HG02840 (cell line): ENCODE results near the gene IL20RB.
"Not testable (repeated sequence)": the region's sequence is repeated elsewhere in the genome, so short reads cannot be mapped to it uniquely, and the experiment has no call there.

Experiments used
- ATAC-seq: cut with Tn5 transposase; IDR thresholded peaks from one replicate; pipeline ENCODE4 v1.9.1; 2021; ENCODE audit warnings: mild to moderate bottlenecking, moderate library complexity, moderate number of reproducible peaks; ENCODE audit not compliant: unreplicated experiment, low FRiP score

IL20RB gene

GRCh38 chr3:136942803-136943202 lies 15.0 kb upstream of the IL20RB start:
- no peak for ATAC-seq

DNA sequence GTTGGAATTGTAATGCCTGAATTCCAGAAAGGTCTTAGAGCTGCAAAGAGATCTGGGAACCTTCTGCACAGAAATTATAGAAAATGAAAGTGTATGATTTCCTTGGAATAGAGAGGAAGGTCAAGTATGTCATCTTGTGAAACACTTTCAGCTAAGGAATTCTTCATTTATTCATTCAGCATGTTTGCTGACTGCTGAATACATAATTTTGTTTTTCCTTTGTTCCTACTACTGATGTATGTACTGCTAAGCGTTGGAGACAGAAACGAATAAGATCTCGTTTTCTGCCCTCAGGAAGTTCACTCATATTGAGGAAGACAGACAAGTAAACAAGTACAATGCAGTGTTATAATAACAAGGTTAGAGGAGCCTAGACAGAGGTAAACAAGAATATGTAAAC lies 14.3 kb upstream of the IL20RB start:
- no peak for ATAC-seq

- no peak for ATAC-seq
Observed at GRCh38 chr3:136946978-136947377, 10.8 kb upstream of the IL20RB start.

DNA sequence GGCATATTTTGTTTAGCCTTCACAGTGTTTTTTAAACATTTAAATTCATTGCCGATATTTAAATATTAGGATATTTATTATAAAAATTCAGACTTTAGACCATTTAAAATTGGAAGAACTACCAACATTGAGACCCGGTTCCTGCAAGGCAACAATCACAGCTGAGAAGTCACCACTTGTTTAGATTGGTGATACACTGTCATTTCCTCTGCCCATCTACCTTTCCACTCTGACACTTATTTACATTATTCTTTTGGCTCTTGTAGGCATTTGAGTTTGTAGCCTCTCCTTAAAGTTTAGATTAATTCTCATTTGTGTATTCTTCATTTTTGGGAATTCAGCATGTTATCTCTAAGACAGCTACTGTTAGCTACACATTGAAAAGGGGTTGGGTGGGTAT lies 10.3 kb upstream of the IL20RB start:
- no peak for ATAC-seq

DNA sequence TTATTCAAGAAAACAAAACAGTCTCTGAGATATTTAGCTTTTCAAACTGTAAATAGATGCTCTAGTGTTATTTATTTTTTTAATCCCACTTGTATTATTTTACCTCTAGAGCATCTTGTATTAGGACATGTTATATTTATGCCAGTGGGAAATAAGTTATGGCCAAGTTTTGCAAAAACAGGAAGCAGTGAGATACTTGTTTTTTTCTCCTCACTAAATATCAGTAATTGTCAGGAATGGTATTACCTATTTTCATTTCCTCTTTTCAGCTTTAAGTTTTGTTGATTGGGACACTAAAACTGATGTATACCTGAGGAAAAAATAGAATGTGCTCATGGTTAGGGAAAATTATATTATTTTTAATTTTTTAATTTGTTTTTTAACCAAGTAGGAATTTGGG lies 8.6 kb upstream of the IL20RB start:
- ATAC-seq = no peak

- ATAC-seq = no peak
Observed at GRCh38 chr3:136949708-136950107, 8.1 kb upstream of the IL20RB start.

DNA sequence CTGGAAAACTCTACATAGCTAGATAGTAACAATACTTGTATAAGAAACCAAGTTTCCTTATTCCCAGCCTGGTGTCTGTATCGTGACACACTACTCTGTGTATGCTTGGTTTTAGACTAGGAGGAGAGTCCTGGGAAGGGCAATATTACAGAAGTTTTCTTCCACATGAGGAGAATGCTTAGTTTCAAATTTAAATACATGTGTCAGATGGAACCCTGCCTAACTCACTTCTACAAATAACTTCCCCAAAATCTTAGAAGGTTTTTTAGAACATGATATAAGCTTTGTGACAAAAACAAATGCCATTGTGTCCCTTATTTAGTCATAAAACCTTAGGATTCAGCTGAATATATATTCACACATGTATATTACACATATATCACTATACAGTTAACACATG lies 7.2 kb upstream of the IL20RB start:
- ATAC-seq = no peak

- no peak for ATAC-seq
Observed at GRCh38 chr3:136952292-136952691, 5.5 kb upstream of the IL20RB start.

GRCh38 chr3:136954251-136954650 lies 3.5 kb upstream of the IL20RB start:
- ATAC-seq = no peak

- no peak for ATAC-seq
Observed at GRCh38 chr3:136954980-136955780, 2.6 kb upstream of the IL20RB start.

GRCh38 chr3:136955813-136956212 lies 2.0 kb upstream of the IL20RB start:
- ATAC-seq = no peak

GRCh38 chr3:136956971-136957370 lies 812 bp upstream of the IL20RB start:
- no peak for ATAC-seq

DNA sequence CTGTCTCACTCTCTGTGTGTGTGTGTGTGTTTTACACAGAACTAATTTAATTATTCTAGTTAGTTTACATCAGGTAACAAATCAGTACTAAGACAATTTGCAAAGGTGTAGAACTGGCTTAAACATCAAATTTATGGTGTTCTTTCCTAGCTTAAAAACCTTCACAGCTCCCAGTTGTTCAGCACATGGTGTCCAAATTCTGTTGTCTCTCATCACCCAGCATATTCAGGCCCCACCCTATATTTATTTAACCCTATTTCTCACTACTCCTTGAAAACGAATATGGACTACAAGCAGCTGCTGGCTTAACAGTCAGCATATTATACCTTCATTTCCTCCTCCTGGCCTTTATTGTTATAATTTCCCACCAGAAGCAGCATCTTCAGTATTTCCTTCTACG lies 1.2 kb downstream of the IL20RB start:
- ATAC-seq = no peak

GRCh38 chr3:136959599-136959998 lies 1.8 kb downstream of the IL20RB start:
- no peak for ATAC-seq

DNA sequence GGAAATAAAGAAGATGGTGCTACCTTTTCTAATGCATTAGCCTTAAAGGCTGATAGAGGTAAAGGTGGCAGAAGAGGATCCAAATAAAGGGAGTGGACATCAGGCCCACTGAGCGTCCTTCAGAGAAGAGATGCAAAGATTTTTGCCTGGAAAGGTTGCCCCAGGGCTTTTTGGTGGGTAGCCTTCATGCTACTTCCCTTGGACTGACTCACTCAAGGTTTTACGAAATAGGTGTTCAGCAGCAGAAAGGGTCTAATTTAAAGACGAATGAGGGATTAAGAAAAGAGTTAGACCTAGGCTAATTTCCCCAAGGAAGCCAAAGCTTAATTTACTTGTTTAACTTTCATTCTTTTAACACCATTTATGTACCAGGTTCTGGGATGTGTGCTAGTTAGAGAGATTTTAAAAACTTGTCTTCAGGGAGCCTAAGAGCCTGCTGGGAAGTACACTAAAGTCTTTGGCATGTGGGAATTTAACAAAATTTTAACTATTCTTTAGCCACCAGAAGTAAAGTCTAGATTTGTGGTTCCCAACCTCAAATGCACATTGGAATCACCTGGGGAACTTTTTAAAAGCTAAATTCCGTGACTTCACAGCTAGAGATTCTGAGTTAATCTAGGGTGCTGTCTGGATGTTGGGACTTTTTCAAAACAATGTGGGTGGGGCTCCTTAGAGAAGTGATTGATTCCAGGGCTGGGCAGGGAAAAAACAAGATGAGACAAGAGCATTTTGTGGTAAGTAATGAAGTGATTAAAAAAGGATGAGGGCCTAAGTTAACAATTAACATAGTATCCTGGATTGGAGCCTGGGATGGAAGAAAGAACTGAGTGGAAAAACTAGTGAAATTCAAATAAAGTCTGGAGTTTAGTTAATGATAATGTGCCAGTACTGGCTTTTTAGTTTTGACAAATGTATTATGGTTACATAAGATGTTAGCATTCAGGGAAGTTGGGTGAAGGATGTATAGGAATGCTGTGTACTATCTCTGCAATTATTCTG lies 3.4 kb downstream of the IL20RB start:
- no peak for ATAC-seq

DNA sequence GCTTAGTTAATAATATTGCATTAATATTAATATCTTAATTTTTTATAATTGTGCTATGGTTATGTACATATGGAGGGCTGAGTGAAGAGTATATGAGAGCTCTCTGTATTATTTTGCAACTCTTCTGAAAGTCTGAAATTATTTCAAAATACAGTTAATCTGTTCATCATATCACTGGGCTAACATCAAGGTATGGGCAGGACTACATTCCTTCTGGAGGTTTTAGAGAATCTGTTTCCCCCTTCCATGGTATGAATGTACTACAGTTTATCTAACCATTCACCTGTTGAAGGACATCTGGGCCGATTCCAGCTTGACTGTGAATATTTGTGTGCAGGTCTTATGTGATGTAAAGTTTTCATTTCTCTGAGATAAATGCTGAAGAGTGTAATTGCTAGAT lies 5.1 kb downstream of the IL20RB start:
- no peak for ATAC-seq

GRCh38 chr3:136969539-136969938 lies 11.8 kb downstream of the IL20RB start:
- ATAC-seq = not testable (repeated sequence)

GRCh38 chr3:136973352-136973751 lies 15.6 kb downstream of the IL20RB start:
- no peak for ATAC-seq

DNA sequence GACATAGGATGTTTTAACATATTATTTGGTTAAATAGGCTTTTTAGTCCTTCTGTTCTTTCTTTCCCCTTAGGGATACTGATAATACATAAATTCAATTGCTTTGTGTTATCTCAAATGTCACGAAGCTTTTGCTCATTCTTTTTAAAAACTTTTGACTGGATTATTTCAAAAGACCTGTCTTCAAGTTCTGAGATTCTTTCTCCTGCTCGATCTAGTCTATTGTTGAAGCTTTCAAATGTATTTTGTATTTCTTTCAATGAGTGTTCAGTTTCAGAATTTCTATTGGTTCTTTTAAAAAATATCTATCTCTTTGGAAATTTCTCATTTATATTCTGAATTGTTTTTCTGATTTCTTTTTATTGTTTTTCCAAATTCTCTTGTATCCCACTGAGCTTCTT lies 16.9 kb downstream of the IL20RB start:
- no peak for ATAC-seq

- ATAC-seq = no peak
Observed at GRCh38 chr3:136979204-136979603, 21.4 kb downstream of the IL20RB start.

GRCh38 chr3:136979684-136980083 lies 21.9 kb downstream of the IL20RB start:
- ATAC-seq = no peak
